Measurements from ENCODE around the gene NR5A1.

NR5A1 gene

GRCh38 chr9:124506931-124507879 is at the start of gene NR5A1:
Gene NR5A1 (minus strand): TSS chr9:124507399. CDS start chr9:124503395, 4,004 bp downstream.
- in situ Hi-C loops (cut with HindIII; ENCODE audit: low pct_unique_long_range_greater_than_20kb, low sequenced_read_pairs), result no loop called here
- no peak for DNase-seq (ENCODE audit: low read depth in 1 of 2, low spot score in 1 of 2)
- TF ChIP-seq JUND (IDR thresholded peaks at IDR 0.05; ENCODE audit: low read depth), result no peak

DNA sequence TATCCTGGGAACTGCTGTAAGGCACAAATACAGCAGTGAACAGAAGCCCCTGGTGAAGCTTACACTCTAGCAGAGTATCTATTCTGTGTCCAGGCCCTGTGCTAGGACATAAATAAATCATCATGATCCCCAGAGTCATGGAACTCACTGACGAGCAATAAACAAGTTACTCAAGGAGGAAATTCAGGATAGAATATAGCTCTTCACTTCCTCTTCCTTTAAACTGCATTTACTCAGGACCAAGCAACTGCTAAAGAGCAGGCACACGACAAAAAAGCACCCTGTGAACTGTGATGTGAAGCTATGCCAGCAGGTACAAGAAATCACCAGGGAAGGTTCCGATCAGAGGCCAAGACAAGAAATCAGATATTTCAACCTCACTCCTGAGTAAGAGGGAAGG is 47.8 kb upstream of the NR5A1 start:
- in situ Hi-C loops (cut with HindIII; ENCODE audit: low pct_unique_long_range_greater_than_20kb, low sequenced_read_pairs), result no loop called here
- no peak for TF ChIP-seq JUND (IDR thresholded peaks at IDR 0.05; ENCODE audit: low read depth)
- DNase-seq (ENCODE audit: low read depth in 1 of 2, low spot score in 1 of 2), result no peak

GRCh38 chr9:124553738-124554137 is 46.5 kb upstream of the NR5A1 start:
- TF ChIP-seq JUND (IDR thresholded peaks at IDR 0.05; ENCODE audit: low read depth), result no peak
- no peak for DNase-seq (ENCODE audit: low read depth in 1 of 2, low spot score in 1 of 2)
- in situ Hi-C loops (cut with HindIII; ENCODE audit: low pct_unique_long_range_greater_than_20kb, low sequenced_read_pairs), result no loop called here

DNA sequence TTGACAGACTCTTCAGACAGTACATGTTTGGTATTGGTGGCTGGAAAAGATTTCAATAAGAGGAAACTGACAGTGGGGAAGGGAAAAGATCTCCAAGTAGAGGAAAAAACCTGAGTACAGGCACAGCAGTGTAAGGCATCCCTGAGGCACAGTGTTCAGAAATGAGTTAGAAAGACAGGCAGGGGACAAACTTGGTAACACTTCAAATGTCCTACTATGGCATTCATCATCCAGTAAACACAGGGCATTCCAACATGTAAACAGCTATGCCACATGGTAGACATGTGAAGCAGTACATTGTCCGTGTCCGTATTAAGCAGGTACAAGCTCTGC is 45.0 kb upstream of the NR5A1 start:
- no peak for TF ChIP-seq JUND (IDR thresholded peaks at IDR 0.05; ENCODE audit: low read depth)
- no peak for DNase-seq (ENCODE audit: low read depth in 1 of 2, low spot score in 1 of 2)
- in situ Hi-C loops (cut with HindIII; ENCODE audit: low pct_unique_long_range_greater_than_20kb, low sequenced_read_pairs), result no loop called here

GRCh38 chr9:124551472-124552272 is 44.5 kb upstream of the NR5A1 start:
- no peak for TF ChIP-seq JUND (IDR thresholded peaks at IDR 0.05; ENCODE audit: low read depth)
- peak; percentile 72 to 84 for DNase-seq (ENCODE audit: low read depth in 1 of 2, low spot score in 1 of 2)
- in situ Hi-C loops (cut with HindIII; ENCODE audit: low pct_unique_long_range_greater_than_20kb, low sequenced_read_pairs), result no loop called here

DNA sequence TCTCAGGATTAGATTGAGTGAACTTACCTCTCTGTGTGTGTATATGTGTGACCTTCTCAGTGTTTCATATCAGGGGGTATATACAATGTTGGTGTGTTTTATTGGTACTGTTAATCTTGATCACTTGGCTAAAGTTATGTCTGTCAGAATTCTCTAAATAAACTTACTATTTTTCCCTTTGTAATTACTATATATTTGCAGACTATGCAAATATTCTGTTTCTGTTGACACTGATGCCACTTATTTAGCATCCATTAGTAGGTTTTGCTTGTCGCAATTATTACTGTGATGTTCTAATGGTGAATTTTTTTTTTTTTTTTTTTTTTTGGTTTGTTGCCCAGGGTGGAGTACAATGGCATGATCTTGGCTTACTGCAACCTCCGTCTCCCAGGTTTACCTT is 42.9 kb upstream of the NR5A1 start:
- no peak for DNase-seq (ENCODE audit: low read depth in 1 of 2, low spot score in 1 of 2)
- no peak for TF ChIP-seq JUND (IDR thresholded peaks at IDR 0.05; ENCODE audit: low read depth)
- in situ Hi-C loops (cut with HindIII; ENCODE audit: low pct_unique_long_range_greater_than_20kb, low sequenced_read_pairs), result no loop called here

DNA sequence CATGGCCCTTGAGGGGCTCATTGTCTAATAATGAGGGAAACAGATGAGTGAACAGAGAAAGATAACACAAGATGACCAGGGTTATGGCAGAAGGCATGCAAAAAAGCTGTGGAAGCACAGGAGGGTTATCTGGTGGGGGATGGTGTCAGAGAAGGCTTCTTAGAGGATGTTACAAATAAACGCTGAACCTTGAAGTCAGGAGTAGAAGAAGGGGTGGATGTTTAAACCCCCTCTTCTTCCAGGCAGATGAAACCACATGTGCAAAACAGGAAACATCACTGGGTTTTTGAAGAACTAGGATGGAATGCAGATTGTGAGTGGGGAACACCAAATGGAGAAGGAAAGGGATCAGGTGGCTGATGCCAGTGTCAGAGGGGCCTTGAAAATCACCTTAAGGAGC is 41.8 kb upstream of the NR5A1 start:
- TF ChIP-seq JUND (IDR thresholded peaks at IDR 0.05; ENCODE audit: low read depth), result no peak
- in situ Hi-C loops (cut with HindIII; ENCODE audit: low pct_unique_long_range_greater_than_20kb, low sequenced_read_pairs), result no loop called here
- DNase-seq (ENCODE audit: low read depth in 1 of 2, low spot score in 1 of 2), result no peak

- in situ Hi-C loops (cut with HindIII; ENCODE audit: low pct_unique_long_range_greater_than_20kb, low sequenced_read_pairs), result no loop called here
- no peak for TF ChIP-seq JUND (IDR thresholded peaks at IDR 0.05; ENCODE audit: low read depth)
- DNase-seq (ENCODE audit: low read depth in 1 of 2, low spot score in 1 of 2), result no peak
Measured at GRCh38 chr9:124544535-124544934, 37.3 kb upstream of the NR5A1 start.

- no peak for DNase-seq (ENCODE audit: low read depth in 1 of 2, low spot score in 1 of 2)
- TF ChIP-seq JUND (IDR thresholded peaks at IDR 0.05; ENCODE audit: low read depth), result no peak
- in situ Hi-C loops (cut with HindIII; ENCODE audit: low pct_unique_long_range_greater_than_20kb, low sequenced_read_pairs), result no loop called here
Measured at GRCh38 chr9:124541824-124542223, 34.6 kb upstream of the NR5A1 start.

DNA sequence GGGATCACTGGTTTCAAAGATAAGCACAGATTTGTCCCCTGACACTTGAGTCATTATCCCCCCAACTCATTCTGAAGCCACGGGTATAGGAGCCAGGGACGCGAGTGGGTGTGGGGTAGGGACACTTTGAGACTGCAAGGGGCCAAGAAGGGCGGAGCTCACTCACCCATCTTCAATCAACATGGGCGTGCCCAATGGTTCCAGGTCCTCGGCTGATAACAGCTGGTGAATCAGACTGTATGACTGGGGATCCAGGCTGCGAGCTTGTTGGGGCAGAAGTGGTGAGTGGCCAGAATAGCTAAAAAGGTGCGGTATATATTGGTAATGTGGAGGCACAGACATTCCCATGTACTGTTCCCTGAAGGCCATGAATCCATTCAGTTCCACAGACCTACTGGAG is 30.7 kb upstream of the NR5A1 start:
- DNase-seq (ENCODE audit: low read depth in 1 of 2, low spot score in 1 of 2), result no peak
- no peak for TF ChIP-seq JUND (IDR thresholded peaks at IDR 0.05; ENCODE audit: low read depth)
- in situ Hi-C loops (cut with HindIII; ENCODE audit: low pct_unique_long_range_greater_than_20kb, low sequenced_read_pairs), result no loop called here

DNA sequence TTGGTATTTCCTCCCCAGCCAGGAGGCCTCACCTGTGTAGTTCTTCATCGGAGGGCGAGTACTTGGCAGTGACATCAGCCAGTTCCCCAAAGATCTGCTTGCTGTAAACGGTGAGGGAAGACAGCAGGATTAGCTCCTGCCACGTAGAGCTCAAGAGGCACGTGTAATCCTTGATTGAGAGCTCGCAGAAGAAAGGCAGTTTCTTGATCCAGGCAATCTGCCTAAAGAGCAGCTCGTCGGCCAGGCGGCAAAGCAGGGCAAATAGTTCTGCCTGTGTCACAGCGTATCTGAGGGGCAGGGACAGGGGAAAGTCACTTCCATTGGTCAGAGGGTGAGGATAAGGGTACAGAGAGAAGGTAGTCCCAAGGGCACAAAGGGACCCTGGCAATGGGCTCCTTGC is 28.6 kb upstream of the NR5A1 start:
- in situ Hi-C loops (cut with HindIII; ENCODE audit: low pct_unique_long_range_greater_than_20kb, low sequenced_read_pairs), result no loop called here
- no peak for DNase-seq (ENCODE audit: low read depth in 1 of 2, low spot score in 1 of 2)
- TF ChIP-seq JUND (IDR thresholded peaks at IDR 0.05; ENCODE audit: low read depth), result no peak

- no peak for DNase-seq (ENCODE audit: low read depth in 1 of 2, low spot score in 1 of 2)
- TF ChIP-seq JUND (IDR thresholded peaks at IDR 0.05; ENCODE audit: low read depth), result no peak
- in situ Hi-C loops (cut with HindIII; ENCODE audit: low pct_unique_long_range_greater_than_20kb, low sequenced_read_pairs), result no loop called here
Measured at GRCh38 chr9:124532897-124533296, 25.7 kb upstream of the NR5A1 start.

- no peak for TF ChIP-seq JUND (IDR thresholded peaks at IDR 0.05; ENCODE audit: low read depth)
- in situ Hi-C loops (cut with HindIII; ENCODE audit: low pct_unique_long_range_greater_than_20kb, low sequenced_read_pairs), result no loop called here
Measured at GRCh38 chr9:124531115-124531514, 23.9 kb upstream of the NR5A1 start.

More at GRCh38 chr9:124531115-124531514, 23.9 kb upstream of the NR5A1 start:
- DNase-seq (ENCODE audit: low read depth in 1 of 2, low spot score in 1 of 2), result no peak

All from T47D (cell line).